ENCODE data around the gene DMRTA2.

DMRTA2 gene

DNA sequence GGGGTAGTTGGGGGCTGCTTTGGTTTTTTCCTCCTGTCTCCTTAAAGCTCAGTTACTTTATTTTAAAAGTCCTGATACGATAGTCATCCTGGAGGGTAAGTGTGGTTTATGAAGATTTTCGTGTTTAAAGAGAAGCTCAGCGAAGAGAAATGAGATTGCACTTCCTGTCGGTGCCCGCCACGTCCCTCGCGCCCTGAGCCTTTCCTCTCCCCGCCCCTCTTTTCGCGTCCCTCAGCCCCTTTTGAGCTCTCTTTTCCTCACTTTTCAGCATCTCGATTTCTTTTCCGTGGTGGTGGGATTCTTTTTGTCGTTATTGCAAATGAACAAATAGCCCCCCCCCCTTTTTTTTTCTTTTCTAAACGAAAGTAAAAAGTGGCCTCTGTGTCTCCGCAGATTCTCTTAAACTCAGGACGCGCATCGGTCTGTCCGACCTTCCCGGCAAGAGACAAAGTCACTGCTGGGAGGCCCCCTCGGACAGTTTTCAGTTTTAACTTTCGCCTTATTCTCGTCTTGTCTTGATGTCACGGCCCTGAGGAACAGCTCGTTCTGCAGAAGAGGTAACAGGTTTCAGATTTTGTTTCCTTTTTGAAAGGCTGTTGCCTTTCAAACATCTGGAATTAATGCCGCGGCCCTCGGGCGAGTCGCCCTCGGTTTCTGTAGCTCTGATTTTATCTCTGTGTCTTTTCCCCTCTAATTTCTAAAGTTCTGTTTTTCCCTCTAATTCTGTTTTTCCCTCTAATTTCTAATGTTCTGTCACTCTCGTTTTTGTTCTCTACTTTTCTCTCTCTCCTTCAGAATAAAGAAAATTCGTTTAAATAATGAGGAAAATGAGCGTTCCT, 1.0 kb upstream of the DMRTA2 start:
- in situ Hi-C loops (cut with MboI; ENCODE audit: low sequenced_read_pairs), result no loop called here

DNA sequence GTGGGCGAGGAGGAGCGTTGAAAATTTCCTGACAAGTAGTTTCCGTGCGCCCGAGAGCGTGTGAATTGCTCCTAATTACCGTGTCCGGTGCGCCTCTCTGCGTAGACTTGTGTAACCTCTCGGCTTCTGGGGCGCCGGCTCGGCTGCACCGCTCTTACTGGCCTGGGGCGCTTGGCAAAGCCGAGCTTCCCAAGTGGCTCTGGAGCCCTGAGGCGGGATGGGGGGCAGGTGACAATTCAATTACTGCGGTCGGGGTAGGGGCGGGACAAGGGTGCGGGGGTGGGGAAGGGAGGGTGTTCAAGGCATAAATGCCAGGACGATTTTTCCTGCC, 392 bp upstream of the DMRTA2 start:
- in situ Hi-C loops (cut with MboI; ENCODE audit: low sequenced_read_pairs), result no loop called here

DNA sequence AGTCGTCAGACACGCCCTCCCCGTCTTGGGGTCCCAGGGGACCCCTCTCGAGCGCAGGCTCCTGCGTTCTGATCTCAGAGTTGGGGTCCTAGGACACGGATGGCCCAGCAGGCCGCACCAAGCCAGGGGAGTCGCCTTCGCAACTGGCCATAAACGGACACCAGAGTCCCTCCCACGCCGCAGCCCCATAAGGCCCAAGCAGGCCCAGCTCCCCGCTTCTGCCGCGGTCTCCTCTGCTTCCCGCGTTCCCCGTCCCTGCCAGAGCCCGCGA, 633 bp downstream of the DMRTA2 start:
- in situ Hi-C loops (cut with MboI; ENCODE audit: low sequenced_read_pairs), result no loop called here

DNA sequence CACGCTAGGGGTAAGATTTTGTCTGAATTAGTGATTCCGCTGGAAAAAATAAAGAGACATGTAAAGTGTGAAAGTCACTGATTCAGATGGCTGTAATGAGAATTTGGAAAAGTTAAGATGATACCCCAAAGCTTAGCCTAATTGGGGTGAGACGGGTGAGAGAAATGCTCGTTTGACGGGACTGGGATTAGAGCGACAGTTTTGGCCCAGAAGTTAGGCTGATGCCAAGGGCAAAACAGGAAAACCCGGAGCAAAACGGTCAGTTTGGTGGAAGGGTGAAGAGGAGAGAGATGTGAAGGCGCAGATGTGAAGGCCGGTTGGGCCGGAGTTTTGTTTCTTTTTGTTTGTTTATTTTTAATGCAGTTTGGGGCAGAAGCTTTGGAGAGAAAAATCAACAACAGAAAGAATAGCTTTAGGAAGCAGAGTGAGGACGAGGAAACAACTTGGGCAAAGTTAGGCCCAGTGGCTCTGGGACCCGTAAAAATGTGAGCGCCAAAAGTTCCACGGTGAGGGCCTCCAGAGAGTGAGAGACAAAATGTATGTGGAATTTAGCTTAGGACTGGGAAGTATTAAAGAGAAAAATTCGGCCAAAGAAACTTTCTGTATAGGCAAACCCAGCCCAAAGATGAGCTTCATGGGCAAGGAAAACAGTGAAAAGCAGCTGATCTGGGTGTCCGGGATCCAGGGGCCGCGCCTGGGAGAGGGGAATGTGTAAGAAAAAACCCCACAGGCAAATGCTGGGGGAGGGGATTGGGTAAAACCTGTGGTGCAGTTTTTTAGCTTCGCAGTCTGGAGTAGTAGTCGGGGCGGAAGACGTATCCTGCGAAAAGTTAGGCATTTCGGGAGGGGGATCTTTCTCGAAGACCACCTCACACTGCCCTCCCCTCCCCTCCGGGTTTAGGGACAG, 1.2 kb downstream of the DMRTA2 start:
- in situ Hi-C loops (cut with MboI; ENCODE audit: low sequenced_read_pairs), result no loop called here

DNA sequence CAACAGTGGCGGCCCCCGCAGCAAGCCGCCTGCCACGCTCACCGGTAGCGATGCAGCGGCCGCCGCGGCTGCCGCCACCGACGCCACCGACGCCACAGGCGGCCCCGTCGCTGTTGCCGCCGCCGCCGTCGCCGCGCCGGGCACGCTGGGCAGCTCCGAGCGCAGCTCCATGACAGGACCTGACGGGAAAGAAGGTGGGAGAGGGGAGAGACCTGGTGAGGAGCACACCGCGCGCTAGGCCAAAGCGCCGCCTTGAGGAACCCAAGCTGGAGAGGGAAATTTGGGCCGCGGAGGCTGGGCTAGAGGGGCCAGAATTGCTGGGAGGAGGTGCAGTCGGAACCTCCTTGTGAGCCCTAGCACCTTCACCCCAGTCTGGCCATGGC, 1.9 kb downstream of the DMRTA2 start:
- in situ Hi-C loops (cut with MboI; ENCODE audit: low sequenced_read_pairs), result no loop called here

DNA sequence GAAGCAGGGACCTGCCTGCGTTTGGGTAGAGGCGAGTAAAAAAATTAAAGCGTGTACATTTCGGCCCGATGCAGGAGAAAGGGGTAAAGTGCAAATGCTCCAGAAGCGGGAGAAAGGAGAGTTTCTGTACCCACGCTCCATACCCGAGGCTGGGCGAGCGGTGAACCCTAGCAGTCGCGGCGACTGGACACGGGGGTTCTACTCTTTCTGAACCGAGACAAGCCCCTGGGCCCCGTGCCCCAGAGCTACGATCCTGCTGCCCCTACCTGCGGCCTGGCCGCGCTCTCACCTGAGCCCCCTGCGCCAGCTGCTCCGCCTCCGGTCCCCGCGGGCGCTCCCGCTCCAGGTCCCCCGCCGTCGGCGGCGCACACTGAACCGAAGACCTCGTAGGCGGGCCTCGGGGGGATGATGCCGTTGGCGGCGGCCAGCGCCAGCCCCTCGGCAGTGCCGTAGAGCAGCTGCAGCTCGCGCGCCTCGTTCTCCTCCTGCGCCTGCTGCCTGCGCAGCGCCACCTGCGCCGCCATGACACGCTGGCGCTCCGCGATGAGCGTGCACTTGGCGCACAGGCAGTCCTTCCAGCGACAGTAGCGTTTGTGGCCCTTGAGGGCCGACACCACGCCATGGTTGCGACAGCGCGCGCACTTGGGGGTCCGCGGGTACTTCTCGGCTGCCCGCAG, 2.4 kb downstream of the DMRTA2 start:
- in situ Hi-C loops (cut with MboI; ENCODE audit: low sequenced_read_pairs), result no loop called here

DNA sequence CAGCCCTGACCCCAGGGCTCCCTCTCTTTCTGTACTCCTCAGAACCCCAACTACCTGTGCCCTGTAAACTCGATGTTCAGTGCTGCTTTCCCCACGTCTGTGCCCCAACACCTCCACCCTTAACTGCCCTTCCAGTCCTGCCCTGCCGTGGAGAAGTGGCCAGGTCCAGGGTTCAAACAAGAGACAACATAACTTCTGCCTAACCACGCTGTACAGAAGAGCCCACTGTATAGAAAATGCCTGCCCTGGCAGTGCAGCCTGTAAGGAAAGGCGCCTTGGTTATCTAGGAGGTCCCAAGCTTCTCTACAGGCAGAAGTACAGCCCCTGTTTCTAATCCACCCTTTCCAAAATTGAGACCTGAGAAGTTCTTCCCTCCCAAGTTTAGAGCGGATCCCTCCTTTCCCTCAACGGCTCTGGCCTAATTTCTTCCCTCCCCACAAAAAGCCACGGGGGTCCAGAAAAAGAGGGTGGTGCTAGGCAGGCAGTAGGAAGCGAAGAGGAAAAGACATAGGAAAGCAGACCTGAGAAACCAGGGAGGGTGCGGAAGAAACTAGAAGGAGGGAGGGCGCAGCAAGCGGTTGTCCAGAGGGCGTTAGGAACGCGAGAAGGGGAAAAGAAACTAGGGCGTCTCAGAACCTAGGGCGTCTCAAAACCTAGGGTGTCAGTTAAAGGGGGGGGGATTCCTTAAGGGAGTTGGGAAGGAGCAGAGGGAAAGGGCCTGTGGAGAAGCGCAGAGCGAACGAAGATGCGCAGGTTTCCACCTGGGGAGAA, 3.2 kb downstream of the DMRTA2 start:
- in situ Hi-C loops (cut with MboI; ENCODE audit: low sequenced_read_pairs), result no loop called here

DNA sequence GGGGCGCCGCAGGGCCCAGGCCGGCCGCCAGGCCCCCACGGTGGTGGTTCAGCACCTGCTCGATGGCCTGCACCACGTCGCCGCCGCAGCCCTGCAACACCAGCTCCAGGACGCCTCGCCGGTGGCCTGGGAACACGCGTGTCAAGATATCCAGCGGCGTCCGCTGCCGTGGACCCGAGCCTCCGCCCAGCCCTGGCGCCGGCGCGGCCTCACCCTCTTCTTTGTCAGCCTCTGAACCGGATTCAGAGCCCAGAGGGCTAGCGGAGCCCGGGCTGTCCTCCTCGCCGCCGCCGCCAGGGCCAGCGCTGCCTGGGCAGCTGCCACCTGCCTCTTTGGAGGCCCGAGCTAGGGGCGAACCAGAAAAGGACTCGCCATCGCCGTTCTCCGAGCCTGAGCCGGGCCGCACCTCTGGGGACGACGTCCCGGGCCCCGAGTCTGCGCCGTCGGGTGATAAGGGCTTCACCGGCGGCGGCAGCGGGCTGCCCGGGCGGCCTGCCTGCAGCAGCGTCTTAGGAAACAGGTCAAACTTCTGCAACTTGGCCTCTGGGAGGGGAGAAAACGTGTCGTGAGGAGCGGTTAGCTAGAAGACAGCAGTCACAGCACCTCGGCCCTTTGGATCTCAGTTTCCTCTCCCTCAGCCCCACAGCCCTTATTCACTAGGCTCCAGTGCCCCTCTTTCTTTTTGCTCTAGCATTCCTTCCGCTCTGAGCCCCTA, 3.9 kb downstream of the DMRTA2 start:
- in situ Hi-C loops (cut with MboI; ENCODE audit: low sequenced_read_pairs), result no loop called here

DNA sequence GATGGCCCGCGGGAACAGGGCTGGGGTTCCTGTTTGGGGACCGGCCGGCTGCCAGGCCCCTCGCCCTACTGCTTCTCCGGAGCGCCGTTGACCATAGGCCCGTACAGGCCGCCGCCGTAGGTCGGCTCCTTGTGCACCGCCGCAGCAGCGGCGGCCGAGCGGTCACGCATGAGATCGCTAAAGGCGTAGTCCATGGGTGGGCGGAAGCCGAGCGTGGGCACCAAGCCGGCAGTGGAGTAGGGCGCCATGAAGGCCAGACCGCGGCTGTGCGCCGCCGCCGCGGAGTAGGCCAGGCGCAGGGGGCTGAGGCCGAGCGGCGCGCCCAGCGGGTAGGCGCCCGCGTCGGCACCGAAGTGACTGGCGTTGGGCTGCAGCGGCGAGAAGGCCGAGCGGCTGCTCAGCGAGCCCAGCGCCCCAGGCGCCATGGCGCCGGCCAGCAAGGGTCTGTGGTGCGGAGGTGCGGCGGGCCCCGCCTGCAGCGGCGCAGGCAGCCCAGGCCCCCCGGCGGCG, 4.6 kb downstream of the DMRTA2 start:
- in situ Hi-C loops (cut with MboI; ENCODE audit: low sequenced_read_pairs), result no loop called here

DNA sequence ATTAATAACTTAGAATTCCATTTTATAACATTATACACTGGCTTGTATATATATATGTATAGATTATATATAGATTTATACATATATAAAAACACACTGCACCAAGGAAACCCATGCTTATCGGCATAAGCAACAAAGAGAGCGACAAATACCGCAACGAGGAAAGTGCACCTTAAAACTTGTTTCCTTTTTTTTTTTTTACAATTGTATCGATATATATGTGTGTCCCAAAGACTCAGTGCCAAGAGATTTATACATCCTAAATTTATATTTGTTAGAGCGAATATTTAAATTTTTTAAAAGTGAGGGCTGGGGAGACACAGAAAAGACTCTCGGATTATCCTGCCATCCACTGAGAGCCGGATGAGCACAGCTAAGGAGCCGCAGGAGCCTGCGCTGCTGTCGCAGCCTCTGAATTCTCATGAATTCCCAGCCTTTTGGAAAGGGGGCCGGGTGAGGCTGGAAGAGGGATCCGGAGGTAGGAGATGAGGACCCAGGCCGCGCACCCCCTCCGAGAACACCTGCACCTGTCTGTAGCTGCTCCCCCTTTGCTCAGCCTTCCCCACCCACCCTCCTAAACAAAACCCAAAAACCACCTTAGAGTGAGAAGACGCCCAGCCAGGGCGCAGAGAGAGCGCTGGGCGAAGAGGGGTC, 5.2 kb downstream of the DMRTA2 start:
- in situ Hi-C loops (cut with MboI; ENCODE audit: low sequenced_read_pairs), result no loop called here

DNA sequence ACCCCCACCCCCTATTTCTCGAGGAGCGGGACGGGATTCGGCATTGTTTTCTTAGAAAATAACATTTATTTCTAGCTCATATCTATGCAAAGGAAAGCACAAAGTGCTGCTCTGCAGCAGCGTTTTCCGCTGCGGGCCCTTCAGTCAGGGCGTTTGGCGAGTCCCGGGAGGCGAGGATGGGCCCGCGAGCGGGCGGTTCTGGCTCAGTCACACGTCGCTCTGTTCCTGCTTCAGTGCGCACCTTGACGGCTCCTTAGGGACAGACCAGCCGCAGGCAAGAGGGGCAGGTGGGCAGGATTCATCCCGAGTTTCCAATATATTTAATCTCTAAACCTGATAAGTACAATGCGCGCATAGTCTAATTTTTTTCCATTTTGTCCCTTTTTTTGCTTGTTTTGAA, 5.7 kb downstream of the DMRTA2 start:
- in situ Hi-C loops (cut with MboI; ENCODE audit: low sequenced_read_pairs), result no loop called here

DNA sequence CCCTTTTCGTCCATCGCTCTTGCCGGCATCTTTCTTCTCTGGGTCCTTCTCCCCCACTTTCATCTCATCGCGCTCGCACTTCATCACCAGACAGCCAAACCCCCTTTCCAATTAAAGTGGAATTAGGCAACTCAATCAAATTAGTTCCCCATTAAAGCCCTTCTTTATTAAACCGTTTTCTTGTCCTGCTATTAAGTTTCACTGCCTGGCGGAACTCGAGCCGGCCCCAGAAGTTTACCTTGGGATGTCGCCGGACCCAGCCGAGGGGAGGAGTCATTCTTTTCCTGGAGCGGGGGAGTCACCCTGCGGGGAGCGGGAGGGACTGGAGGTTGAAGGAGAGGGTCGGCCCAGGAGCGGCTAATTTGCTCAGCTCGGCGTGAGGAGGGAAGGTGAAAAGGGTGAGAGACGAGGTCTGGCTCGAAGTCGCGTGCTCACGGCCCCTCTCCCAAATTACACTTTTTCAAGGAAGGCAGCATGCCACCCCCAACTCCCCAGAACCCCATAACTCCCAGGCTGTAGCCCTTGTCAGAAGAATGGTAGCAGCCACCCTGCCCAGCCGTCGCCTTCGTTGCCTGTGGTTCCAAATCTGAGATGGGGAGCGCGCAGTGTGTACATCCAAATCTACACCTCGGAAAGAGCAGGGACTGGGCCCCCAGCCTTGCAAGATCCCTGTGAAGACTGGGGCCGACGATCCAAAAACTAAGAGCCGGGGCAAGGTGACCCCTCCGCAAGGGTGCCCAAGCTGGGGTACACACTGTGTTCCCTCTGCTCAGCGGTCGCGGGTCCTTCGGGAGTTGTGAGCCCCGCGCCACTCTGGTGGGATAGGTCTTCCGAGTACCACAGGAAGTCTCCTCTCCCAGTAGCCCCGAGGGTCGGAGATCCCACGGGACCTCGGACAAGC, 6.4 kb downstream of the DMRTA2 start:
- in situ Hi-C loops (cut with MboI; ENCODE audit: low sequenced_read_pairs), result no loop called here

DNA sequence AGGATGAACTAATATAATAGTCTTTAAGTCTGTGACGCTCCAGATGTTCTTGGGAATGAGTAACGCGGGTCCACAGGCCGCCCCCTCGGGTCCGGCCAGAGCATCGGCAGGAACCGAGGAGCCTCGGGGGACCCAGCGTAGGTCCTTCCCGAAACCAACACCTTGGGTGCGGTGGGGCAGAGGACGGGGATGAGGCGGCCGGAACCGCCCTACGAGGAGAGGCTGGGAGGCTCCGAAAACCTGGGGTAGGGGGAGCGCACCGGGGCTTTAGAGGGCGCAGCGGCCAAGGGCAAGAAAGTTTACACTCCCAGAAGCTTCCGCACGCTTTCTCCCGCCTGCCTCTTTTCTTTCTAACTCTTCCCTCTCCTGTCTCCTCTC, 7.1 kb downstream of the DMRTA2 start:
- in situ Hi-C loops (cut with MboI; ENCODE audit: low sequenced_read_pairs), result no loop called here

DNA sequence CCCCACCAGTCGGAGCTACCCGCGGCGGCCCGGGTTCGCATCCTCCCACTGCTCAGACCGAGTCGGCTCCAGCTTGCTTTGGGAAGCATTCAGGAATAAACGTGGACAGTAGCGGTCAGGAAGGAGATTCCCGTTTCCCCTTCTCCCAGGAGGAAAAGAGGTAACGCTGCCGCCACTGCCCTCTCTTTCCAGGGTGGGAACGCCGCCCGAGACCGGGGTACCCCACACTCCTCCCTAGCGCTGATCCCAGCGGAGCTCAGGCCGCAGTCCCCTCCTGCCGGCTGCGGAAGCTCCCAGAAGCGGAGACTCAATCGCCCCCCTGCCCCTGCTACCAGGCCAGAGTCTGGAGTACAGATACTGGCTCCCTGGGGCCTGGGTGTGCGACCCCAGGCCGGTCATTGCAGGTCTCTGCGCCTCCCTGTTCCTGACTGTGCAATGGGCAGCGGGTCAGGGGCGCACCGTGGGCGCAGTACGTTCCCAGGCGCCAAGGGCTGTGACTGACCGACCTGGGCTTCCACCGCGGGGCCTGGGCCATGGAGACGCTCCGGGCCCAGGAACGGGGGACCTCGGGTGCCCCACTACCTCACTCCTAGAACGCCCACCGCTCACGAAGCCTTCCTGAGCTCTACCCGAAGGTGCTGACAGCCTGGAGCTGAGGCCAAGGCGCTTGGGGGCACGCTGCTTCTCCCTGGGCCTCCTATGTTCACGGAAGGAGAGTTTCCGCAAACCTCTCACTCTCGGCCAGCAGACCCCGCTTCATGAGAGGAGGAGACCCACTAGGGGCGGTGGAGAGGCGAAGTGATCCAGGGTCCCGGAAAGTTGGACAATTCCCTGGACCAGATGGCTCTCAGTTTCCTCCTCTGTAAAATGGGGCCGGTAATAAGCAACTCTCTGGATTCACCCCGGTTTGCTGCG, 7.8 kb downstream of the DMRTA2 start:
- in situ Hi-C loops (cut with MboI; ENCODE audit: low sequenced_read_pairs), result no loop called here

DNA sequence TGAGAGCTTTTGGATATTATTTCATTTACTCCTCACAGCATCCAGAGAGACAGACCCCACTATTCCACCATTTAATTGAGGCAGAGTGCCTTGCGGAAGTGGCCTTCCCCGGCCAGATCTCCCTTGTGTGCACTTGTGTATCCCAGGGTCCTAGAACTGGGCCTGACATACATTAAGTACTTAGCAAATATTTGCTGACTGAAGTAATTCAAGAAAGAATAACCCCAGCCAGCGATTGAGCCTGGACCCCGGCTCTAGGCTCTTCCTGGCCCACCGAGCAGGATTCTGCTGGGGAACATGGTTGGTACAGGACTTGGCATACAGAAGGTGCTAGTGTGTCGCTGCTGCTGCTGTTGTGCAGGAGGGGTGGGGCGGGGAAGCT, 8.4 kb downstream of the DMRTA2 start:
- in situ Hi-C loops (cut with MboI; ENCODE audit: low sequenced_read_pairs), result no loop called here

DNA sequence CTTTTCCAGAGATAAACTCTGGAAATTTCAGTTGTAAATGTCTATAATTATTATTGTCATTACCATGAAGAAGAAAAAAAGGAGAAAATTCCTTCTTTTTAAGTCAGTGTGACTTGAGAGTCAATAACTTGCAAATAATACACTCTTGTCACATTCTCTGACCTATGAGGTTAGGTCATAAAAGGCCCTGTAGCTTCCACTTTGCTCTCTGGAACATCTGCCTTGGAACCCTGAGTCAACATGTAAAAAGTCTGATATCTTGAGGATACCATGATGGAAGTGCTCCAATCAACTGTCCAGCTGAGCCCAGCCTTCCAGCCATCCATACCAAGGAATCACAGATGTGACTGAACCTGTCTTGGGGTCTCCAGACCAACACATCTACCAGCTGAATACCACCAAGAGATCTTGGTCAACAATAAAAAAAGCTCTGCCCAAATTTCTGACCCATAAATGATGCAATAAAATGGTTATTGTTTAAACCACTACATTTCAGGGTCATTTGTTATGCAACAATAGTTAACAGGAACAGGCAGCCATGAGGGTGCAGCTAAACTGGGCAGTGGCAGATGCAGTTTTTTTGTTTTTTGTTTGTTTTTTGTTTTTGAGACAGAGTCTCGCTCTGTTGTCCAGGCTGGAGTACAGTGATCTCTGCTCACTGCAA, 10.3 kb downstream of the DMRTA2 start:
- in situ Hi-C loops (cut with MboI; ENCODE audit: low sequenced_read_pairs), result no loop called here

DNA sequence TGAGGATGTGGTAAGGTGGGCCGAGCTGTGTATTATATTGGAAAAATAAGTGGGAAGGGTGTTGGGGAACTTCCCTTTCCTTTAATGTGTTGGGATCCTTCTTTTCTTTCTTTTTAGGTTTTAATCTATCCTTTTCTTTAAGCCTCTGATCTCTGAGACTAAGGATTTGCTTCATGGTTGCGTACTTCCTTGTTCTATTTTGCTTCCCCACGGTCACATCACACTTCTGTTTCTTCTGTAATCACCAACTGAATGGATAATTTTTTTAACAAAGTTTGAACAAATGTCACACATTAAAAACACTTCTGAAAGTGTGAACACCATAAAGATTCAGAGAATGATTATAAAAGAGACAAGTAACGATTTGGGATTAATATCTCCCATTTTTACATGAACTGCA, 17.4 kb downstream of the DMRTA2 start:
- in situ Hi-C loops (cut with MboI; ENCODE audit: low sequenced_read_pairs), result no loop called here
